ENCODE measurements around the gene DSEL. TPM values are rescaled to one million over a fixed set of nuclear protein-coding genes. Genes with fewer than 3 reads are reported as not detected.

Gene DSEL
- polyA plus RNA-seq, 3 donors, result 0.03 to 0.05 TPM; not detected in 1

- no peak for DNase-seq
- H3K4me3 ChIP-seq (replicated peaks in 1 of 3; ENCODE audit: low read depth in 2 of 3, low read length in 3 of 3), result no peak overlapping the region
- H3K27me3 Mint-ChIP-seq (ENCODE audit: low read depth in 3 of 3), result no peaks in the 10 kb centered on the region
Measured at GRCh38 chr18:67485655-67486054, 30.9 kb downstream of the DSEL start.

GRCh38 chr18:67484458-67484857 lies 32.1 kb downstream of the DSEL start:
- intact Hi-C loops (cut with micrococcal nuclease), result no loop called here
- peak overlapping the region in 1 of 7 donors; percentile 16 for H3K27ac Mint-ChIP-seq
- H3K9me3 Mint-ChIP-seq, result peaks cover 0 to 2% (median 0%) of the 10 kb centered on the region in 7 donors
- Histone ChIP-seq H3K36me3 (replicated peaks in 1 of 2; ENCODE audit: control insufficient read depth in 1 of 2, insufficient read depth in 2 of 2, low read length in 2 of 2) (no peaks in the 10 kb centered on the region), H2AFZ (ENCODE audit: insufficient read depth, low read depth, low read length, poor library complexity, severe bottlenecking) (no peak overlapping the region), H3K27me3 (ENCODE audit: control insufficient read depth in 2 of 2, insufficient read depth in 2 of 2, low read length in 2 of 2) (no peaks in the 10 kb centered on the region), H3K4me1 (ENCODE audit: control insufficient read depth in 1 of 2, insufficient read depth in 2 of 2, low read length in 2 of 2) (no peaks in the 10 kb centered on the region), H3K79me2 (ENCODE audit: insufficient read depth, low read length) (no peaks in the 10 kb centered on the region), H4K20me1 (ENCODE audit: insufficient read depth, low read length) (no peaks in the 10 kb centered on the region), H3K27ac (ENCODE audit: low read depth in 1 of 2, low read length in 2 of 2) (no peak overlapping the region), H3K9me3 (replicated peaks in 1 of 2; ENCODE audit: control insufficient read depth in 1 of 2, insufficient read depth in 1 of 2, low read length in 2 of 2) (no peaks in the 10 kb centered on the region), H3K4me2 (replicated peaks; ENCODE audit: extremely low read depth, low read length, poor library complexity, severe bottlenecking) (no peak overlapping the region), H3K4me3 (replicated peaks in 1 of 3; ENCODE audit: low read depth in 2 of 3, low read length in 3 of 3) (no peak overlapping the region), H3K9ac (ENCODE audit: insufficient read depth, low read length, poor library complexity, severe bottlenecking) (no peak overlapping the region)
- no peaks in the 10 kb centered on the region for H3K4me1 Mint-ChIP-seq
- H3K36me3 Mint-ChIP-seq, result no peaks in the 10 kb centered on the region
- WGBS (ENCODE audit: insufficient coverage), result no CpG with 5 or more reads among the region's 2 CpGs
- TF ChIP-seq CTCF (IDR thresholded peaks at IDR 0.05), result no peak
- no peak for DNase-seq
- H3K27me3 Mint-ChIP-seq (ENCODE audit: low read depth in 3 of 3), result no peaks in the 10 kb centered on the region
- H3K4me3 Mint-ChIP-seq, result no peak overlapping the region

More at GRCh38 chr18:67485655-67486054, 30.9 kb downstream of the DSEL start:
- H3K4me1 Mint-ChIP-seq, result no peaks in the 10 kb centered on the region
- intact Hi-C loops (cut with micrococcal nuclease), result no loop called here
- no peaks in the 10 kb centered on the region for H3K9me3 ChIP-seq (replicated peaks in 1 of 2; ENCODE audit: control insufficient read depth in 1 of 2, insufficient read depth in 1 of 2, low read length in 2 of 2)
- H2AFZ ChIP-seq (ENCODE audit: insufficient read depth, low read depth, low read length, poor library complexity, severe bottlenecking), result no peak overlapping the region
- no peaks in the 10 kb centered on the region for H3K36me3 ChIP-seq (replicated peaks in 1 of 2; ENCODE audit: control insufficient read depth in 1 of 2, insufficient read depth in 2 of 2, low read length in 2 of 2)
- no peak overlapping the region for H3K27ac Mint-ChIP-seq
- no peak overlapping the region for H3K9ac ChIP-seq (ENCODE audit: insufficient read depth, low read length, poor library complexity, severe bottlenecking)
- H3K27ac ChIP-seq (ENCODE audit: low read depth in 1 of 2, low read length in 2 of 2), result no peak overlapping the region
- H3K9me3 Mint-ChIP-seq, result peaks cover 0 to 2% (median 0%) of the 10 kb centered on the region in 7 donors
- no peaks in the 10 kb centered on the region for H3K36me3 Mint-ChIP-seq
- WGBS (ENCODE audit: insufficient coverage), result no CpG with 5 or more reads among the region's 3 CpGs
- no peaks in the 10 kb centered on the region for H3K4me1 ChIP-seq (ENCODE audit: control insufficient read depth in 1 of 2, insufficient read depth in 2 of 2, low read length in 2 of 2)
- TF ChIP-seq CTCF (IDR thresholded peaks at IDR 0.05), result no peak
- no peak overlapping the region for H3K4me3 Mint-ChIP-seq
- H3K79me2 ChIP-seq (ENCODE audit: insufficient read depth, low read length), result no peaks in the 10 kb centered on the region
- H3K27me3 ChIP-seq (ENCODE audit: control insufficient read depth in 2 of 2, insufficient read depth in 2 of 2, low read length in 2 of 2), result no peaks in the 10 kb centered on the region
- H4K20me1 ChIP-seq (ENCODE audit: insufficient read depth, low read length), result no peaks in the 10 kb centered on the region
- no peak overlapping the region for H3K4me2 ChIP-seq (replicated peaks; ENCODE audit: extremely low read depth, low read length, poor library complexity, severe bottlenecking)
